A549 (cell line): ENCODE measurements around the gene NNT.

Source experiments
- CHD2 ChIP-seq: fragments of 150-350 bp; IDR thresholded peaks from 2 replicates; pipeline ENCODE4 v1.6.1; 2014; ENCODE audit warnings: low read length; ENCODE audit not compliant: partially characterized antibody
- MYC ChIP-seq: IDR thresholded peaks from 2 replicates; pipeline ENCODE4 v1.6.1; 2012; ENCODE audit warnings: mild to moderate bottlenecking, inconsistent platforms, low read length, improper control_type of control experiment, borderline replicate concordance
- NR3C1 ChIP-seq: fragments of >200 bp; sonication (Bioruptor Twin); formaldehyde crosslinking; IDR thresholded peaks from 3 replicates; pipeline ENCODE4 v1.6.1; 2017
- RARB ChIP-seq: fragments of 250-450 bp; sonication (Bioruptor Pico); IDR thresholded peaks from 2 replicates; pipeline ENCODE4 v1.8.0; 2021; ENCODE audit warnings: mild to moderate bottlenecking, moderate library complexity
- RCOR1 ChIP-seq: fragments of 150-350 bp; IDR thresholded peaks from 2 replicates; pipeline ENCODE4 v1.6.1; 2014; ENCODE audit warnings: antibody characterized with exemption, low read length, low read depth
- RFX5 ChIP-seq: fragments of 450-650 bp; IDR thresholded peaks from 2 replicates; pipeline ENCODE4 v1.7.1; 2014; ENCODE audit warnings: antibody characterized with exemption, mild to moderate bottlenecking, moderate library complexity
- TF ChIP-seq, protein P1 (sequence below): fragments of >200 bp; sonication (Bioruptor Twin); formaldehyde crosslinking; IDR thresholded peaks from 3 replicates; pipeline ENCODE4 v1.5.1; 2016
- TF ChIP-seq, protein P2 (sequence below): fragments of 200-600 bp; sonication (generic); IDR thresholded peaks from 2 replicates; pipeline ENCODE4 v1.6.1; 2016; ENCODE audit warnings: antibody characterized with exemption, mild to moderate bottlenecking, moderate library complexity
- TF ChIP-seq, protein P3 (sequence below): IDR thresholded peaks from 2 replicates; pipeline ENCODE4 v1.6.1; 2012

DNA sequence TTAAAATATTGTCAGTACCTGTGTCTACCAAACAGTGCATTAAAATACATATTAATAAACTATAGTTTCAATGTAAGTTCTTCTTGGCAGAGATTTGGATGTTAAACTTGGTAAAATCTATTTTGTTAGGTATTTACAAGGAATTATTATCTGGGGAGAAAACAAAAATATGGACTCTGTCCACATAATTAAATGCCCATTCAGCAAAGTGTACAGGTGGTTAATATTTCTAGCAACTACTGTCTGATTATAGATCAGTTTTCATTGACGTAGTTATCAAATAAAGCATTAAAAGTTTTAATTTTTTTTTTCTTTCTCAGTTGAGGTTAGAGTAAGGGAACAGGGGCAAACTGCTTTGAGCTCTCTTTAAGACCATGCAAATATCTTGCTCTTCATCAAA lies 88.9 kb downstream of the NNT start:
- TF ChIP-seq, protein P1, sequence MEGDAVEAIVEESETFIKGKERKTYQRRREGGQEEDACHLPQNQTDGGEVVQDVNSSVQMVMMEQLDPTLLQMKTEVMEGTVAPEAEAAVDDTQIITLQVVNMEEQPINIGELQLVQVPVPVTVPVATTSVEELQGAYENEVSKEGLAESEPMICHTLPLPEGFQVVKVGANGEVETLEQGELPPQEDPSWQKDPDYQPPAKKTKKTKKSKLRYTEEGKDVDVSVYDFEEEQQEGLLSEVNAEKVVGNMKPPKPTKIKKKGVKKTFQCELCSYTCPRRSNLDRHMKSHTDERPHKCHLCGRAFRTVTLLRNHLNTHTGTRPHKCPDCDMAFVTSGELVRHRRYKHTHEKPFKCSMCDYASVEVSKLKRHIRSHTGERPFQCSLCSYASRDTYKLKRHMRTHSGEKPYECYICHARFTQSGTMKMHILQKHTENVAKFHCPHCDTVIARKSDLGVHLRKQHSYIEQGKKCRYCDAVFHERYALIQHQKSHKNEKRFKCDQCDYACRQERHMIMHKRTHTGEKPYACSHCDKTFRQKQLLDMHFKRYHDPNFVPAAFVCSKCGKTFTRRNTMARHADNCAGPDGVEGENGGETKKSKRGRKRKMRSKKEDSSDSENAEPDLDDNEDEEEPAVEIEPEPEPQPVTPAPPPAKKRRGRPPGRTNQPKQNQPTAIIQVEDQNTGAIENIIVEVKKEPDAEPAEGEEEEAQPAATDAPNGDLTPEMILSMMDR = no peak
- TF ChIP-seq, protein P2, sequence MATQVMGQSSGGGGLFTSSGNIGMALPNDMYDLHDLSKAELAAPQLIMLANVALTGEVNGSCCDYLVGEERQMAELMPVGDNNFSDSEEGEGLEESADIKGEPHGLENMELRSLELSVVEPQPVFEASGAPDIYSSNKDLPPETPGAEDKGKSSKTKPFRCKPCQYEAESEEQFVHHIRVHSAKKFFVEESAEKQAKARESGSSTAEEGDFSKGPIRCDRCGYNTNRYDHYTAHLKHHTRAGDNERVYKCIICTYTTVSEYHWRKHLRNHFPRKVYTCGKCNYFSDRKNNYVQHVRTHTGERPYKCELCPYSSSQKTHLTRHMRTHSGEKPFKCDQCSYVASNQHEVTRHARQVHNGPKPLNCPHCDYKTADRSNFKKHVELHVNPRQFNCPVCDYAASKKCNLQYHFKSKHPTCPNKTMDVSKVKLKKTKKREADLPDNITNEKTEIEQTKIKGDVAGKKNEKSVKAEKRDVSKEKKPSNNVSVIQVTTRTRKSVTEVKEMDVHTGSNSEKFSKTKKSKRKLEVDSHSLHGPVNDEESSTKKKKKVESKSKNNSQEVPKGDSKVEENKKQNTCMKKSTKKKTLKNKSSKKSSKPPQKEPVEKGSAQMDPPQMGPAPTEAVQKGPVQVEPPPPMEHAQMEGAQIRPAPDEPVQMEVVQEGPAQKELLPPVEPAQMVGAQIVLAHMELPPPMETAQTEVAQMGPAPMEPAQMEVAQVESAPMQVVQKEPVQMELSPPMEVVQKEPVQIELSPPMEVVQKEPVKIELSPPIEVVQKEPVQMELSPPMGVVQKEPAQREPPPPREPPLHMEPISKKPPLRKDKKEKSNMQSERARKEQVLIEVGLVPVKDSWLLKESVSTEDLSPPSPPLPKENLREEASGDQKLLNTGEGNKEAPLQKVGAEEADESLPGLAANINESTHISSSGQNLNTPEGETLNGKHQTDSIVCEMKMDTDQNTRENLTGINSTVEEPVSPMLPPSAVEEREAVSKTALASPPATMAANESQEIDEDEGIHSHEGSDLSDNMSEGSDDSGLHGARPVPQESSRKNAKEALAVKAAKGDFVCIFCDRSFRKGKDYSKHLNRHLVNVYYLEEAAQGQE = no peak
- TF ChIP-seq MYC (no peak), RARB (CRISPR knock-in tag) (no peak), RCOR1 (no peak), NR3C1 (no peak), RFX5 (no peak), CHD2 (no peak)
- TF ChIP-seq, protein P3, sequence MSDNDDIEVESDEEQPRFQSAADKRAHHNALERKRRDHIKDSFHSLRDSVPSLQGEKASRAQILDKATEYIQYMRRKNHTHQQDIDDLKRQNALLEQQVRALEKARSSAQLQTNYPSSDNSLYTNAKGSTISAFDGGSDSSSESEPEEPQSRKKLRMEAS = no peak
